ENCODE results near the gene STC2. TPM values are rescaled to one million over a fixed set of nuclear protein-coding genes. Genes with fewer than 3 reads are reported as not detected.
A peak's percentile ranks its signal among the peaks of the same experiment; 100 is the strongest.
"Not testable (repeated sequence)": the region's sequence is repeated elsewhere in the genome, so short reads cannot be mapped to it uniquely, and the experiment has no call there.

The STC2 gene
- total RNA-seq, 1 donor from 2014 or later, result 8.7 TPM

GRCh38 chr5:173293817-173294672, 34.2 kb downstream of the STC2 start:
- ATAC-seq, result peak; percentile 49

DNA sequence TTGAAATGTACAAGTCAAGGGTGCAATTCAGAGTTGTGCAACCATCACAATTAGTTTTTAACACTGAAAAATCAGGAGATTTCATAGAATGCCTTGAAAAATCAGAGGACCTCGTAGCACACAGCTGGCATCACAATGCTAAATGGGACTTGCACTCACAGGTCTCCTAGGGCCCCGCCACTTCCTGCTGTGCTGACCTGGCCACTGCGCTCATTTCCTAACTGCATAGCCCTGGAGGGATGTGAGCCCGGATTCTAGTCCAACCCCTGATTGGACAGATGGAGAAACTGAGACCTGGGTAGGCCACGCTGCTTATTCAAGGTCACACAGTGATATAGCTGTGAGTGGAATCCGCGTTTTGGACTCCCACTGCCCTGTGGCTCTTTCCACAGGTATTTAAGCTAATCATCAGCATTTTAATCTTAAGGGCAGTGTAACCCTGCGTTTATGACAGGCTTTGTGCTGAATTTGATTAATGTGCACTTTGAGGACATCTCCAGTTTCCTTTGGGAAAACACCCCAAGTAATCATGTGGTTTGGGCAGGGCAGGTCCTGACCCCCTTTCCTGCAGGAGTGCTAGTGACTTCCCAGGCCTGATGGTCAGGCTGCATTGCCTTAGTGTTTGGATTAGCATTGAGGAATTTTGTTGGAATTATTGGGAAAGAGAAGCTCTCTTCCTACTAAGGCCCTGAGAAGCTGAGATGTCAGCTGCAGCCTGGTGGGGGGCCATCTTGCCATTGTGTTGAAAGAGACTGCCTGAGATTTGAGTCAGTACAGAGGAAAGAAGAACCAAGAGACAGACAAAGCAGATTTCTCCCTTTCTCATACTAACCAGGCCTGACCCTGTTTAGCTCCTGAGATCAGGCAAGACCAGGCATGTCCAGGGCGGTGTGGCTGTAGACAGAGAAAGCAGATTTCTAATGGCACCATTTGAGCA, 36.2 kb downstream of the STC2 start:
- ATAC-seq, result peak; percentile 82

- ATAC-seq, result no peak
These were observed 37.6 kb downstream of the STC2 start for GRCh38 chr5:173290477-173291131.

DNA sequence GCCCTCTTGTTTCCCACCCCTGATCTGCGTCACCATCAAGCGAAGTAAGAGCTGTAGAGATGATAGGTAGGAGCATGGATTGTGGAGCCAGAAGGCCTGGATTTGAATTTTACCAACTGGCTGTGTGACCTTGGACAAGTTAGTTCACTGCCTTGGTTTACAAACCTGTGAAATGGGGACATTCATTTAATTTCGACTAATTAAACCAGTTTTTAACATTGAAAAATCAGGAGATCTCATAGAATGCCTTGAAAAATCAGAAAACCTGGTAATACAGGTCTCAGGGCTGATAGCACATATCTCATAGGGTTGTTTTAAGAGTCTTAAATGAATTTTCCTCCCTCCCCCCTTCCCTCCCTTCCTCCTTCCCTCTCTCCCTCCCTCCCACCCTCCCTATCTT, 38.8 kb downstream of the STC2 start:
- ATAC-seq, result no peak

DNA sequence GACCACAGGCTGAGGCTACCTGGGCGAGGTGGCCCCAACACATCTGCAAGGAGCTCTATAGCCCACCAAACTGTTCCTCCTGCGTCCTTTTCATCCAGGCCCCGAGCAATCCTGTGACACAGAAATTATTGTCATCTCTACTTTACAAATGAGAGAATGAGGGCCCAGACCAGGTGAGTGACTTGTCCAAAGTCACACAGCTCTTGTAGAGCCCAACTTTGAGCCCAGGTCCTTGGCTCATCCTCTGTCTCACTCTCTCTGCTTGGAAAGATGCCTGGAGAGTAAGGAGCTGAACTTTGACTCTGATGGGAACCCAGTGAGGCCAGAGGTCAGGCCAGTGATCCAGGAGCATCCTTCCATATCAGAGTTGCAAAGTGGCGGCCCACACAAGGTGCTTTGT, 39.6 kb downstream of the STC2 start:
- no peak for ATAC-seq

- ATAC-seq, result no peak
These were observed 41.1 kb downstream of the STC2 start for GRCh38 chr5:173287086-173287485.

- not testable (repeated sequence) for ATAC-seq
These were observed 43.8 kb downstream of the STC2 start for GRCh38 chr5:173284343-173284958.

GRCh38 chr5:173283318-173284288, 44.6 kb downstream of the STC2 start:
- peak; percentile 97 for ATAC-seq

GRCh38 chr5:173282916-173283315, 45.3 kb downstream of the STC2 start:
- peak; percentile 17 for ATAC-seq

GRCh38 chr5:173281910-173282309, 46.3 kb downstream of the STC2 start:
- no peak for ATAC-seq

- no peak for ATAC-seq
These were observed 49.0 kb downstream of the STC2 start for GRCh38 chr5:173279166-173279565.

- no peak for ATAC-seq
These were observed 49.6 kb downstream of the STC2 start for GRCh38 chr5:173278641-173279040.

DNA sequence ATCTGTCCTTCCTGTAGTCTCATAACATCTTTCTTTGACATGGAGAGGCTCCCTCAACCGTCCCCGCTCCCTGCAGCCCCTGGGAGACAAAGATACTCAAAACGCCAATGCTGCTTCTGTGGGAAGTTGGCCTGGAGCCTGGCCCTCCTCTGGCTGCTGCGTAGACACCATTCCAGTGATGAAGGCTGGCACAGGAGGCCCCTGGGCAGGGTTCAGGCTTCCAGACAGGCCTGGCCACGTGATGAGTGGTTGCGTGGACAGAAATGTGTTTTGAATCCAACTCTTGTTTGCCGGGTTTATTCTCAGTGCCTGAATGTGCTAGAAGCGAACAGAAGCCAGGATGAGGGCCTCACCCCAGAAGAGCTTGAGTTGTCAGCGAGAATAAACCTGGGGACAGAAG, 50.0 kb downstream of the STC2 start:
- ATAC-seq, result no peak

DNA sequence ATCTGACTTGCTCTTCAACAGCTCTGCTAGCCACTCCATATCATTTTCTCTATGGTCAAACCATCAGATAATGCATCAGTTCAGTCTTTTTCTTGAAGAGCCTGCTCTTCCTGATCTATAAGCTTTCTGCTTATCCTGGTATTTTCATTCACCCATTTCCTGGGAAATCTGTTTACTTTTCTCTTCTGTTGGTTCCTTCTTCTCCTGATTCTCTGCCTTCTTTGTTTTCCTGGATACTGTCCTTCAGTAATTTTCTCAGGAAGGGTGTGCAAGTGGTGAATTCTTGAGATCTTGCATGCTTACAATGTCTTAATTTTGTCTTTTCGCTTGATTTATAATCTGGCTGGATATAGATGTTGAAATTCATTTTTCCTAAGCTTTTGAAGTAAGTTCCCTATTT, 53.4 kb downstream of the STC2 start:
- no peak for ATAC-seq

GRCh38 chr5:173271419-173271818, 56.8 kb downstream of the STC2 start:
- ATAC-seq, result no peak

DNA sequence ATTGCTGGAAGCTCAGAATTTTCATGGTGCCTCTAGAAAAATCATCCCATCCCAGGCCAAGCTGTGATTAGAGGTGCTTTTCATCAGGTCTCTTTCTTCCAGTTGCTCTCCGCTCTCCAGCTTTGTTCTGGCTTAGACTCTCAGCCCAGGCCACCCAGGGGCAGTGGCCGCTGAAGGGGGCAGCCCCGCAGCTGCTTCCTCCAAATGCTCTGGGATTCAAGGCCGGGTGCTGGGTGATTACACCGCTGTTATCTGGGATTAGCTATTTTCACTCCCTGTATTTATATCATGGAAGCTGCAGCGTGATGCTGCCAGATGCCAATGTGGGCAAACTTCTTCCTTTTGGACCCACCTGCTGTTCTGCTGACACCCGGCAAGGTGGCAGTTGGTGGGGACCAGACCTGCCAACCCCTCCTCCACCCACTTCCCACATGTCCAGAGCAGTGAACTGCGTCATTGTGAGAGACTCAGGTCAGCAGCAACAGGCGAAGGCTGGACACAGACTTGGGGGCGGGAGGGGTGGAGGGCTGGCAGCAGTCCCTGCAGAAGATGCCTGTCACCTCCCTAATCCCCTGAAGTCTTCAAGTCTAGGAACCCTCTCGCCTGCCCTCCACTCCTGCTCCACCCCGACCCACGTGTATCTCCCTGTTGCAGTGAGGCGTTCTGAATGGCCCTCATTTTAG, 59.3 kb downstream of the STC2 start:
- ATAC-seq, result no peak

GRCh38 chr5:173265433-173265832, 62.8 kb downstream of the STC2 start:
- ATAC-seq, result no peak

All from esophagus mucosa (tissue), 1 donor.